NCI-H510A (cell line): Measurements from ENCODE around the gene MYO1H.

Experiments used
- DNase-seq: peaks from one replicate; lab custom pipeline; 2025; lab: John Stamatoyannopoulos, UW

Gene MYO1H

DNA sequence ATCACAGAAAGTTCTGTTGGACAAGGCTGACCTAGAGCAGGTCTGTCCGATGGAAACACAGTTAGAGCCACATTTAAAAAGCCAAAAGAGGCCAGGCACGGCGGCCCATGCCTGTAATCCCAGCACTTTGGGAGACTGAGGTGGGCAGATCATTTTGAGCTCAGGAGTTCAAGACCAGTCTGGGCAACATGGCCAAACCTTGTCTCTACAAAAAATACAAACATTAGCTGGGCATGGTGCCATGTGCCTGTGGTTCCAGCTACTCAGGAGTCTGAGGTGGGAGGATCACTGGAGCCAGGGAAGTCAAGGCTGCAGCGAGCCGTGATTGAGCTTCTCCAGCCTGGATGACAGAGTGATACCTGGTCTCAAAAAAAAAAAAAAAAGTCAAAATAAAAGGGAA lies 144.7 kb downstream of the MYO1H start:
- DNase-seq = no peak

DNA sequence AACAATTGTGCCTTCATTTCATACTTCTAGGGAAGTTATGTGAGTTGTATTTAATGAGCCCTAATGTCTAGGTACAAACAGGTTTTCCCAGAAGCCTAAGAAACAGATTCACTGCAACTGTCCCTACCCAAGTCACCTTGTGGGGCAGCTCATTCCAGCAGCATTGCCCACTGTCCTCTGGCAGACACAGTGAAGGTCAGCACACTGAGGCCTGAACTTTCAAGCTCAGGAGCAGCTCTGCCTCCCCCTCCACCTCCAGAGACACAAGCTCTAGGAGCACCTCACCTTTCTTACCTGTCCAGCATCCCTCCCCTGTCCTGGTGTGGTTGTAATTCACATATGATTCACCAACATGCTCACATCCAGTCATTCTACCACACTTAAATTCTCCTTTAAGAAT lies 145.4 kb downstream of the MYO1H start:
- DNase-seq = no peak

DNA sequence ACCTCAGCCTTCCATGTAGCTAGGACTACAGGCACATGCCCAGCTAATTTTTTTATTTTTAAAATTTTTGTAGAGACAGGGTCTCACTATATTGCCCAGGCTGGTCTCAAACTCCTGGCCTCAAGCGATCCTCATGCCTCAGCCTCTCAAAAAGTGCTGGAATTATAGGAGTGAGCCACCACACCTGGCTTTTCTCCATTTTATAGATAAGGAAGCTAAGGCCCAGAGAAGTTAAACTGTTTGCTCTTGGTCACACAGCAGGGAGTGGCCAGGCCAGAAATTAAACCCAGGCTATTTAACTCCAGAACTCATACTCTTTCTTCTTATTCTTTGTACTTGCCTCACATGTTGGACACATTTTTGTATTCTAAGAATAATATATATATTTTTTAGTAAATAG lies 146.2 kb downstream of the MYO1H start:
- no peak for DNase-seq

DNA sequence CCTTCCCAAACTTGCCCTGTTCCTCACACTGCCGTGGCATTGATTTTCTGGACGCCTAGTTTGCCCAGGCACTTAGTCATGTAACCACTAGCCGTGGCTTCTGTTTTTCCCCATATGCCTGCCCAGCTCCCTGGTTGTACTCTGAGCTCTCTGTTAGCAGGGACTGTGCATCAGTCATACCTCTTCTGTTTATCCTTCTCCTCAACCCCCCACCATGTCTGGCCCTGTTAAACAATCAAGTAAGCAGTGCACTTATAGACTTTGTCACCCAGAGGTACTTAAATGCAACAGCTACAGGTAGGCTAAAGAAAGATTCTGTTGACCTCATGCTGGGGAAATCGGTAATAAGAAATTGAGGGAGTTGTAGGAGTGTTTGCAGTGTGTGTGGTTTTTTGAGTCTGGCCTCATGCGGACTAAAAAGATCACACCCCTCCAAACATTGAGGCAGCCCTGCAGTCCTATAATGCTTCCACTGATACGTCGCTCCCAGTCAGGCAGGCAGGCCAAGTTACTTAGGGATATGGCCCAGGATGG lies 146.7 kb downstream of the MYO1H start:
- DNase-seq = no peak

DNA sequence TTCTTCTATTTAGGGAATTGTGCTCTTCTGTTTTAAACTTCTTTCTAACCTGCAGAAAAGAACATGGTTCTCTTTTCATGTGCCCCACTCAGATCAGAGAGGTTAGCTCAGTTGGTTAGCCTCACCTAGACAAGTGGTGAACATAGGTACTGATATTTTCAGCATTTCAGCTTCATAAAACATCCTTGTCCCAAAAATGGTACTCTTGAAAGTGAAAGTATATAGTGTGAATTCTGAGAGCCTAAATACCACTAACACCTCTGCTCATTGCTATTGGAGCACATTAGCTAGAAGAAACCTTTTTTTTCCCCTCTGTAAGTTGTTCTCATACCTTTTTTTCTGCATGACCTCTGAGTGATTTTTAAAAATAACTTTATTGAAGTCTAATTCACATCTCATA lies 147.3 kb downstream of the MYO1H start:
- no peak for DNase-seq

DNA sequence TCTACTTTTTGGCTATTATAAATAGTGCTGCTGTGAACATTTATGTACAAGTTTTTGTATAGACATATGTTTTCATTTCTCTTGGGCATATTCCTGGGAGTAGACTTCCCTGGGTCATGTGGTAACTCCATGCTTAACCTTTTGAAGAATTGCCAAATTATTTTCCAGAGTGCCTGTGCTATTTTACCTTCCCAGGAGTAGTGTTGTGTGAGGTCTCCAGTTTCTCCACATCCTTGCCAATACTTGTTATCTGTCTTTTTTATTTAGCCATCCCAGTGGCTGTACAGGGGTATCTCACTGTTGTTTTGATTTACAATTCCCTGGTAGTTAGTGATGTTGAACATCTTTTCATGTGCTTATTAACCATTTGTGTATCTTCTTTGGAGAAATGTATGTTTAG lies 148.6 kb downstream of the MYO1H start:
- DNase-seq = no peak

DNA sequence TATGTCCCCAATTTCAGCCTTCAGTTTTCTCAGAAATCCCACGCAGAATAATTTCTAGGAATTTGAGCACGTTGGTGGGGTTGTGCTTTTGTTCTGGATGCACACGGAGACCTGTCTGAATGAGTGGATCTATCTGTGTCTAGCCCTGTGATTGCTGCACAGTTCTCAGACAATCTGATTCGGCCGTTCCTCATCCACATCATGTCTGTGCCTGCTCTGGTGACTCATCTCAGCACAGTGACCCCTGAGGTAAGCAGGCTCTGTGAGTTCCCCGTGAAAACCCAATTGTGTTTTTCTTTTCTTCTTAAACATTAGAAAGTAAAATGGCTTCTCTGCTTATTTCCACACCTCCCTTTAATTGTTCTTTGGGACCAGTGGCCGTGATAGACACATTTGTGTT lies 150.0 kb downstream of the MYO1H start:
- no peak for DNase-seq
